H1 (cell line): ENCODE measurements around the gene TMEM45B. TPM values are rescaled to one million over a fixed set of nuclear protein-coding genes. Genes with fewer than 3 reads are reported as not detected.

Source experiments
- CTCF ChIA-PET: fragments of 300-600 bp; sonication (Branson Sonifier 250); formaldehyde crosslinking; loops from one replicate; lab custom pipeline; 2021; ENCODE audit not compliant: partially characterized antibody; lab: Charles Lee
- POLR2A ChIA-PET: fragments of 300-600 bp; sonication (Branson Sonifier 250); formaldehyde crosslinking; loops from one replicate; lab custom pipeline; 2021; ENCODE audit warnings: inconsistent platforms; ENCODE audit not compliant: partially characterized antibody; lab: Charles Lee
- DNase-seq, 2 experiments: peaks; one replicate each; pipeline versions ENCODE4 v3.0.0 to v3.0.0-alpha.2; 2010 to 2022; ENCODE audit warnings: low spot score in 2 of 2, low read depth in 1 of 2, mixed read lengths in 1 of 2
- FAIRE-seq: peaks from 2 replicates; lab custom pipeline; 2011; peaks lifted over from hg19 to GRCh38; lab: Jason Lieb, UNC
- H2AFZ ChIP-seq: 2 replicates; pipeline ENCODE4 v1.8.1; 2012; ENCODE audit warnings: low read length, inconsistent platforms
- H2AK5ac ChIP-seq: 2 replicates; pipeline ENCODE4 v1.6.1; 2013; ENCODE audit warnings: low read depth, low read length
- H2BK120ac ChIP-seq: replicated peaks from 2 replicates; pipeline ENCODE3; 2013; ENCODE audit warnings: low read depth, low read length, inconsistent platforms
- H2BK12ac ChIP-seq: 2 replicates; pipeline ENCODE4 v1.6.1; 2013; ENCODE audit warnings: low read depth, low read length
- H2BK15ac ChIP-seq: 2 replicates; pipeline ENCODE4 v1.6.1; 2013; ENCODE audit warnings: low read length
- H2BK20ac ChIP-seq: 2 replicates; pipeline ENCODE4 v1.6.1; 2013; ENCODE audit warnings: low read length
- H2BK5ac ChIP-seq: 2 replicates; pipeline ENCODE4 v1.6.1; 2013; ENCODE audit warnings: low read depth, low read length
- H3K14ac ChIP-seq: 2 replicates; pipeline ENCODE4 v1.6.1; 2013; ENCODE audit warnings: inconsistent platforms; ENCODE audit not compliant: insufficient read length
- H3K18ac ChIP-seq: 2 replicates; pipeline ENCODE4 v1.6.1; 2013; ENCODE audit warnings: low read length; ENCODE audit errors: extremely low read depth
- H3K23ac ChIP-seq: 2 replicates; pipeline ENCODE4 v1.6.1; 2013; ENCODE audit warnings: inconsistent platforms; ENCODE audit not compliant: insufficient read length
- H3K23me2 ChIP-seq: 2 replicates; pipeline ENCODE4 v1.6.1; 2013; ENCODE audit warnings: low read depth, low read length
- H3K27ac ChIP-seq: 2 replicates; pipeline ENCODE4 v1.6.1; 2011; ENCODE audit warnings: low read depth, low read length, inconsistent platforms
- H3K27me3 ChIP-seq, 4 experiments: replicated peaks in 1 of 4; 1 replicate in 1 of 4; 2 replicates in 3 of 4; pipeline versions ENCODE4 v1.6.1 to v1.8.1; 2011 to 2013; ENCODE audit warnings: low read length in 3 of 4, mild to moderate bottlenecking in 3 of 4, inconsistent platforms in 2 of 4, mixed read lengths in 2 of 4, moderate library complexity in 1 of 4; ENCODE audit not compliant: control insufficient read depth in 3 of 4, insufficient read depth in 3 of 4; ENCODE audit errors: extremely low read depth in 1 of 4
- H3K36me3 ChIP-seq, 4 experiments: 2 replicates each; pipeline versions ENCODE4 v1.6.1 to v1.8.1; 2011 to 2013; ENCODE audit warnings: mild to moderate bottlenecking in 4 of 4, low read length in 3 of 4, moderate library complexity in 2 of 4, control low read depth in 1 of 4, inconsistent platforms in 1 of 4; ENCODE audit not compliant: insufficient read depth in 4 of 4, control insufficient read depth in 2 of 4
- H3K4ac ChIP-seq: replicated peaks from 2 replicates; pipeline ENCODE3; 2013; ENCODE audit warnings: low read length, low read depth, mixed read lengths, inconsistent platforms; ENCODE audit not compliant: insufficient read length
- H3K4me1 ChIP-seq, 4 experiments: replicated peaks in 1 of 4; 1 replicate in 1 of 4; 2 replicates in 3 of 4; pipeline versions ENCODE4 v1.6.1 to v1.8.1; 2011 to 2013; ENCODE audit warnings: low read length in 3 of 4, inconsistent platforms in 2 of 4, mixed read lengths in 1 of 4; ENCODE audit not compliant: insufficient read depth in 4 of 4, control insufficient read depth in 3 of 4
- H3K4me2 ChIP-seq, 2 experiments: 2 replicates each; pipeline versions ENCODE4 v1.6.1 to v1.8.1; 2011 to 2013; ENCODE audit warnings: low read depth in 2 of 2, low read length in 2 of 2, control low read depth in 1 of 2, inconsistent platforms in 1 of 2, mild to moderate bottlenecking in 1 of 2; ENCODE audit not compliant: insufficient read depth in 1 of 2
- H3K4me3 ChIP-seq, 4 experiments: fragments of 200-600, 300-600 bp in 1 of 4; sonication (generic), shearing (Covaris generic), sonication (Bioruptor Twin) in 1 of 4; 2 replicates each; pipeline versions ENCODE4 v1.5.1 to v1.8.1; 2011 to 2016; ENCODE audit warnings: low read length in 4 of 4, low read depth in 3 of 4, control low read depth in 2 of 4, inconsistent platforms in 2 of 4, mild to moderate bottlenecking in 2 of 4, mixed read lengths in 1 of 4, moderate library complexity in 1 of 4; ENCODE audit not compliant: insufficient read depth in 2 of 4; ENCODE audit errors: extremely low read depth in 1 of 4
- H3K56ac ChIP-seq: replicated peaks from 2 replicates; pipeline ENCODE3; 2013; ENCODE audit warnings: low read depth, mild to moderate bottlenecking, mixed read lengths, low read length, inconsistent platforms; ENCODE audit not compliant: insufficient read length
- H3K79me1 ChIP-seq: 2 replicates; pipeline ENCODE4 v1.6.1; 2013; ENCODE audit warnings: low read depth, low read length, control low read depth
- H3K79me2 ChIP-seq, 2 experiments: 2 replicates each; pipeline versions ENCODE4 v1.6.1 to v1.8.1; 2012 to 2013; ENCODE audit warnings: low read length in 2 of 2, mild to moderate bottlenecking in 2 of 2, inconsistent platforms in 1 of 2; ENCODE audit not compliant: insufficient read depth in 2 of 2, control insufficient read depth in 1 of 2
- H3K9ac ChIP-seq, 4 experiments: replicated peaks in 1 of 4; 1 replicate in 1 of 4; 2 replicates in 3 of 4; pipeline versions ENCODE4 v1.6.1 to v1.8.1; 2011 to 2013; ENCODE audit warnings: low read depth in 3 of 4, low read length in 3 of 4, control low read depth in 2 of 4, mild to moderate bottlenecking in 2 of 4, moderate library complexity in 2 of 4, inconsistent platforms in 1 of 4; ENCODE audit errors: extremely low read depth in 1 of 4
- H3K9me3 ChIP-seq, 2 experiments: 2 replicates each; pipeline versions ENCODE4 v1.6.1 to v1.8.1; 2012 to 2013; ENCODE audit warnings: mild to moderate bottlenecking in 2 of 2, moderate library complexity in 2 of 2, control low read depth in 1 of 2, inconsistent platforms in 1 of 2, low read depth in 1 of 2, low read length in 1 of 2, mixed read lengths in 1 of 2; ENCODE audit not compliant: insufficient read depth in 2 of 2
- H4K20me1 ChIP-seq, 2 experiments: replicated peaks in 1 of 2; 2 replicates each; pipeline versions ENCODE3 to v1.8.1; 2011 to 2013; ENCODE audit warnings: inconsistent platforms in 2 of 2, low read length in 2 of 2, mild to moderate bottlenecking in 1 of 2; ENCODE audit not compliant: insufficient read depth in 2 of 2, control insufficient read depth in 1 of 2
- H4K5ac ChIP-seq: 2 replicates; pipeline ENCODE4 v1.6.1; 2013; ENCODE audit warnings: low read length, low read depth, mixed read lengths, inconsistent platforms; ENCODE audit not compliant: insufficient read length
- H4K8ac ChIP-seq: 2 replicates; pipeline ENCODE4 v1.8.0; 2013; ENCODE audit warnings: mild to moderate bottlenecking, moderate library complexity, low read length, inconsistent platforms; ENCODE audit not compliant: insufficient read depth; ENCODE audit errors: extremely low read depth
- H4K91ac ChIP-seq: replicated peaks from 2 replicates; pipeline ENCODE3; 2013; ENCODE audit warnings: low read length, mixed read lengths, inconsistent platforms; ENCODE audit not compliant: insufficient read length
- BACH1 ChIP-seq: IDR thresholded peaks from 2 replicates; pipeline ENCODE4 v1.6.1; 2012; ENCODE audit warnings: low read length, improper control_type of control experiment
- KDM4A ChIP-seq: IDR thresholded peaks from one replicate; pipeline ENCODE4 v1.7.1; 2012; ENCODE audit warnings: low read depth, mild to moderate bottlenecking, moderate library complexity, low read length, inconsistent platforms; ENCODE audit not compliant: severe bottlenecking
- RAD21 ChIP-seq, 2 experiments: IDR thresholded peaks in 1 of 2; conservative IDR thresholded peaks in 1 of 2; 2 replicates each; pipeline ENCODE4 v1.6.1; 2011; ENCODE audit warnings: low read depth in 2 of 2, low read length in 2 of 2, improper control_type of control experiment in 1 of 2, inconsistent platforms in 1 of 2, mild to moderate bottlenecking in 1 of 2, moderate library complexity in 1 of 2
- WGBS, 2 experiments: shearing (Covaris generic) in 1 of 2; methylation state at CpG; one replicate each; pipeline versions ENCODE4 v1.1.6 to v1.1.7; 2013 to 2015; ENCODE audit warnings: low lambda C conversion rate in 2 of 2, mixed read lengths in 2 of 2, inconsistent platforms in 1 of 2, low coverage in 1 of 2, missing lambda C conversion rate in 1 of 2; ENCODE audit not compliant: insufficient replicate concordance in 2 of 2, insufficient coverage in 1 of 2, insufficient read length in 1 of 2; ENCODE audit errors: extremely low coverage in 1 of 2, missing lambda C conversion rate in 1 of 2; 5-methylcytosine and 5-hydroxymethylcytosine counted together
- polyA plus RNA-seq, 7 experiments: library from polyadenylated mRNA; depleted of rRNA in 3 of 7; stranded (reverse) in 5 of 7; unstranded in 2 of 7; fragments of >200 nt in 5 of 7; fragments of 200-250 nt in 2 of 7; gene quantifications; 1 replicate in 5 of 7; 2 replicates in 1 of 7; 4 replicates in 1 of 7; pipeline versions ENCODE4 v1.2.1 to v1.2.3, GENCODE V29; 2011 to 2013; ENCODE audit warnings: missing spikeins in 2 of 7, mixed read lengths in 2 of 7
- total RNA-seq: library from RNA; stranded (reverse); fragmentation: NEBNext Ultra II Directional; extraction: Animal tissue kit (Norgen Biotek cat#: 25700); gene quantifications from 2 replicates; pipeline ENCODE4 v1.2.1, GENCODE V29; 2021

The TMEM45B gene
- total and polyA plus RNA-seq, 2 of the 8 experiments (the other 6 are each of a cell fraction or from before 2014, with no cell fraction given), result 0.23 TPM; not detected in 1

GRCh38 chr11:129770993-129771392, 44.7 kb upstream of the TMEM45B start:
- Histone ChIP-seq H3K36me3 (no peaks in the 10 kb centered on the region), H3K18ac (no peak overlapping the region), H3K79me1 (no peaks in the 10 kb centered on the region), H3K4me2 (no peak overlapping the region), H3K27ac (no peak overlapping the region), H4K5ac (no peak overlapping the region), H2BK5ac (no peak overlapping the region), H3K23me2 (no peaks in the 10 kb centered on the region), H2BK15ac (no peak overlapping the region), H3K79me2 (no peaks in the 10 kb centered on the region), H2BK12ac (no peak overlapping the region), H3K9me3 (no peaks in the 10 kb centered on the region), H3K9ac (no peak overlapping the region), H4K20me1 (no peaks in the 10 kb centered on the region), H4K91ac (no peak overlapping the region), H3K23ac (no peak overlapping the region), H3K4me1 (peaks cover 0 to 4% (median 0%) of the 10 kb centered on the region in 4 experiments; a peak in 2 of 7 replicates), H2BK120ac (no peak overlapping the region), H2AK5ac (no peak overlapping the region), H2AFZ (no peak overlapping the region), H3K4me3 (no peak overlapping the region), H2BK20ac (no peak overlapping the region), H3K4ac (no peak overlapping the region), H3K27me3 (no peaks in the 10 kb centered on the region), H3K56ac (no peak overlapping the region), H4K8ac (no peak overlapping the region), H3K14ac (no peak overlapping the region)
- ChIA-PET CTCF (interaction anchor here (0.9 kb wide), 1 partner anchor 12 kb away, joined by 3 read pairs; no protein-coding TSS in a partner anchor), POLR2A (no interaction called here)
- no peak for FAIRE-seq
- TF ChIP-seq KDM4A (no peak), RAD21 (IDR thresholded peaks at IDR 0.05 in 1 of 2, conservative IDR thresholded peaks at IDR 0.05 in 1 of 2; ENCODE audit: low read depth in 2 of 2, low read length in 2 of 2) (no peak), BACH1 (no peak)
- no peak for DNase-seq
- WGBS, 2 experiments, result 94% methylated on average over 1 of the region's 1 CpG; no CpG with 5 or more reads in 1 of the 2 experiments
